ENCODE data around the gene CDKN2A.

GRCh38 chr9:21991072-21991959 lies 2.9 kb downstream of the CDKN2A start:
- TF ChIP-seq FOXK2 (IDR thresholded peaks at IDR 0.05) (no peak), SUZ12 (IDR thresholded peaks at IDR 0.05) (no peak), ELF4 (IDR thresholded peaks at IDR 0.05) (no peak), NFRKB (IDR thresholded peaks at IDR 0.05) (no peak)
